Kidney (tissue), 14 donors: ENCODE results near the gene GRPEL2. TPM values are rescaled to one million over a fixed set of nuclear protein-coding genes. Genes with fewer than 3 reads are reported as not detected.

Experiments used
- DNase-seq, 5 donors: peaks; one replicate each; pipeline ENCODE4 v3.0.0-alpha.2; 2013 to 2020
- FAIRE-seq: peaks from 2 replicates; lab custom pipeline; 2012; peaks lifted over from hg19 to GRCh38; lab: Jason Lieb, UNC
- H3K27ac ChIP-seq, 2 donors: one replicate each; pipeline ENCODE4 v1.7.0; 2013; ENCODE audit warnings: low read depth in 2 of 2, low read length in 2 of 2, inconsistent platforms in 1 of 2
- H3K27me3 ChIP-seq: one replicate; pipeline ENCODE4 v1.7.1; 2013; ENCODE audit warnings: low read length, inconsistent platforms; ENCODE audit not compliant: control insufficient read depth, insufficient read depth
- H3K36me3 ChIP-seq, 3 donors: one replicate each; pipeline versions ENCODE4 v1.7.0 to v1.7.1; 2013; ENCODE audit warnings: low read length in 3 of 3, control low read depth in 1 of 3, inconsistent platforms in 1 of 3; ENCODE audit not compliant: insufficient read depth in 3 of 3, control insufficient read depth in 2 of 3
- H3K4me1 ChIP-seq, 3 donors: one replicate each; pipeline versions ENCODE4 v1.7.0 to v1.7.1; 2013; ENCODE audit warnings: low read length in 3 of 3, inconsistent platforms in 1 of 3, low read depth in 1 of 3; ENCODE audit not compliant: control insufficient read depth in 2 of 3, insufficient read depth in 2 of 3
- H3K4me3 ChIP-seq, 3 donors: one replicate each; pipeline versions ENCODE4 v1.7.0 to v1.8.1; 2013; ENCODE audit warnings: low read length in 3 of 3, control low read depth in 1 of 3, inconsistent platforms in 1 of 3
- H3K9ac ChIP-seq, 3 donors: one replicate each; pipeline versions ENCODE4 v1.7.0 to v1.7.1; 2013; ENCODE audit warnings: low read length in 3 of 3, control low read depth in 1 of 3, inconsistent platforms in 1 of 3
- H3K9me3 ChIP-seq, 3 donors: one replicate each; pipeline versions ENCODE4 v1.7.0 to v1.7.1; 2013; ENCODE audit warnings: low read length in 3 of 3, control low read depth in 1 of 3, inconsistent platforms in 1 of 3; ENCODE audit not compliant: control insufficient read depth in 2 of 3, insufficient read depth in 1 of 3
- intact Hi-C: fragments of 100-400 bp; cut with DNase I; formaldehyde crosslinking; loops from one replicate; pipeline ENCODE4 v1.11.1; 2022
- polyA plus RNA-seq: library from polyadenylated mRNA; stranded (reverse); fragments of 350-450 nt; fragmentation: Illumina TruSeq; extraction: RNeasy Lipid Tissue Mini Kit (QIAGEN cat#74804); gene quantifications from one replicate; pipeline ENCODE4 v1.2.3, GENCODE V29; 2014; ENCODE audit warnings: low read depth, low replicate concordance; ENCODE audit not compliant: insufficient read depth
- total RNA-seq: library from RNA; stranded (reverse); fragmentation: NEBNext Ultra II Directional; extraction: Animal tissue kit (Norgen Biotek cat#: 25700); gene quantifications from one replicate; pipeline ENCODE4 v1.2.1, GENCODE V29; 2021
- TF ChIP-seq, protein P1 (sequence below): IDR thresholded peaks from 3 replicates; pipeline ENCODE4 v1.5.1; 2012; ENCODE audit warnings: mild to moderate bottlenecking, moderate library complexity, borderline replicate concordance; ENCODE audit not compliant: insufficient read depth; ENCODE audit errors: extremely low read depth
- donor health status: control.
- donor health status: control.
- donor health status: control.
- donor health status: control.
- donor health status: control.
- donor health status: DM: yes; HTN: yes; CAD: no.
- donor health status: Normal renal cell carcinoma (clear cell type).

GRPEL2 gene
- total and polyA plus RNA-seq, 2 donors from 2014 or later = 7.6 to 16.9 TPM

DNA sequence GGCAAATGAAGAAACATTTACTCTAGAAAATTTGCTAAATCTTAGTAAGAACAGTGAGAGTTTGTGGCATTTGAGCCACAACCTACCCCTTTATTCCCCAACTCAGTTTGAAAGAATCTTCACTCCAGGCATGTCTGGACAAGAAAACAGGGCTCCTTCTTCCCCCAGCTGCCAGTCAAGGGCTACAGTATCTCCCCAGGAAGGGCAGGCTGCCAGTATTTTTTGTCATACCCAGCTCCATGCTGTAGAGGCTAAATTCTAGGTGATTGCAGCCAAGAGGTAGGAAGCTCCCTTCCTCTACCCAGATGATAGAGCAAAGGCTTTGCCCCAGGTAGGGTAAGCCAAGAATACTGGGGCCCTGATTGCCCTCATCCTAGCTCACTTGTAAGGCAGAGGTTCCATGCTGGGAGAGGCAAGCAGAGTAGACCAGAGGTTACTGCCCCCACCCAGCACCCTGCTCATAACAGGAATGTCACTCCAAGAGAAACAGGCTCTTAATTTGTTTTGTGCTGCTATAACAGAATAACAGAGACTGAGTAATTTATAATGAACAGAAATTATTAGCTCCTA, 20.0 kb upstream of the GRPEL2 start:
- Histone ChIP-seq H3K4me1 (peaks cover 7 to 27% (median 12%) of the 10 kb centered on the region in 3 donors), H3K36me3 (no peaks in the 10 kb centered on the region), H3K4me3 (no peak overlapping the region), H3K9ac (no peak overlapping the region), H3K9me3 (no peaks in the 10 kb centered on the region), H3K27ac (no peak overlapping the region), H3K27me3 (no peaks in the 10 kb centered on the region)
- DNase-seq (no peak), FAIRE-seq (no peak)
- intact Hi-C loops = no loop called here
- TF ChIP-seq, protein P1, sequence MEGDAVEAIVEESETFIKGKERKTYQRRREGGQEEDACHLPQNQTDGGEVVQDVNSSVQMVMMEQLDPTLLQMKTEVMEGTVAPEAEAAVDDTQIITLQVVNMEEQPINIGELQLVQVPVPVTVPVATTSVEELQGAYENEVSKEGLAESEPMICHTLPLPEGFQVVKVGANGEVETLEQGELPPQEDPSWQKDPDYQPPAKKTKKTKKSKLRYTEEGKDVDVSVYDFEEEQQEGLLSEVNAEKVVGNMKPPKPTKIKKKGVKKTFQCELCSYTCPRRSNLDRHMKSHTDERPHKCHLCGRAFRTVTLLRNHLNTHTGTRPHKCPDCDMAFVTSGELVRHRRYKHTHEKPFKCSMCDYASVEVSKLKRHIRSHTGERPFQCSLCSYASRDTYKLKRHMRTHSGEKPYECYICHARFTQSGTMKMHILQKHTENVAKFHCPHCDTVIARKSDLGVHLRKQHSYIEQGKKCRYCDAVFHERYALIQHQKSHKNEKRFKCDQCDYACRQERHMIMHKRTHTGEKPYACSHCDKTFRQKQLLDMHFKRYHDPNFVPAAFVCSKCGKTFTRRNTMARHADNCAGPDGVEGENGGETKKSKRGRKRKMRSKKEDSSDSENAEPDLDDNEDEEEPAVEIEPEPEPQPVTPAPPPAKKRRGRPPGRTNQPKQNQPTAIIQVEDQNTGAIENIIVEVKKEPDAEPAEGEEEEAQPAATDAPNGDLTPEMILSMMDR = no peak

DNA sequence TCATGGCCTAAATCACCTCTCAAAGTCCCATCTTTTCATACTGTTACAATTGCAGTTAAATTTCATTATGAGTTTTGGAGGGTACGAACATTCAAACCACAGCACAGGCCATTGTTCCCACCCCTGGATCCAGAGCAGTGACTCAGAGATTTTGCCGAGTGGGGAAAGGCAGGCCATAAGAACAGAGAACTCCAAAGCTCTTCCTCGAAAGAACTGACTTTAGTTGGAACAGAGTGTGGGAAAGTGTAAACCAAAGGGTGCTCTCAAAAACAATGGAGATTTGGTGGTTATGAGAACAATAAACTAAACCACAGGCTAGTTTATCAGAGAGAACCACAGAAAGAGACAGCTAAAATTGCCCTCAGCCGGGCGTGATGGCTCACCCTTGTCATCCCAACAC, 19.4 kb upstream of the GRPEL2 start:
- FAIRE-seq = no peak
- intact Hi-C loops = no loop called here

DNA sequence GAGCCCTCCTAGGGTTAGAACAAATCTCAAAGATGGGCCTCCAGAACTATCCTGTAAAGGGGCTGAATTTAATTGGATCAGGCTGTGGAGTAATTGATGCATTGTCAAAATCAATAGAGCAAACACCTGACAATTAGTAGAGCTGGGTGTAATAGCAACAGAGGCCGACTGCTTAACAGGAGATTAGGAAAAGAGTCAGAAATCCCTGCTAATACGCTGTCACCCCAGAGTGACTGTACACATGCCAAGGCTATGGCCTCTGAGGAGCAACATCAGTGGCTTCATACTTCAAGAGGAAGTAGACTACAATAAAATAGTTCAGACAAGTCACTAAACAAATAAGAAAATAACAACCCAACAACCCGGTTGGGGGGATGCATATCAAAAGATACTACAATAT, 18.7 kb upstream of the GRPEL2 start:
- intact Hi-C loops = no loop called here
- TF ChIP-seq, protein P1 = no peak
- Histone ChIP-seq H3K4me1 (peaks cover 0 to 15% (median 7%) of the 10 kb centered on the region in 3 donors), H3K27ac (no peak overlapping the region), H3K9me3 (no peaks in the 10 kb centered on the region), H3K36me3 (no peaks in the 10 kb centered on the region), H3K27me3 (no peaks in the 10 kb centered on the region), H3K9ac (no peak overlapping the region), H3K4me3 (no peak overlapping the region)
- DNase-seq (no peak), FAIRE-seq (no peak)

More for the DNA sequence above, 19.4 kb upstream of the GRPEL2 start:
- Histone ChIP-seq H3K9ac (no peak overlapping the region), H3K9me3 (no peaks in the 10 kb centered on the region), H3K4me1 (peaks cover 6 to 20% (median 7%) of the 10 kb centered on the region in 3 donors), H3K4me3 (no peak overlapping the region), H3K27me3 (no peaks in the 10 kb centered on the region), H3K27ac (no peak overlapping the region), H3K36me3 (no peaks in the 10 kb centered on the region)
- TF ChIP-seq, protein P1 = no peak
- no peak for DNase-seq

DNA sequence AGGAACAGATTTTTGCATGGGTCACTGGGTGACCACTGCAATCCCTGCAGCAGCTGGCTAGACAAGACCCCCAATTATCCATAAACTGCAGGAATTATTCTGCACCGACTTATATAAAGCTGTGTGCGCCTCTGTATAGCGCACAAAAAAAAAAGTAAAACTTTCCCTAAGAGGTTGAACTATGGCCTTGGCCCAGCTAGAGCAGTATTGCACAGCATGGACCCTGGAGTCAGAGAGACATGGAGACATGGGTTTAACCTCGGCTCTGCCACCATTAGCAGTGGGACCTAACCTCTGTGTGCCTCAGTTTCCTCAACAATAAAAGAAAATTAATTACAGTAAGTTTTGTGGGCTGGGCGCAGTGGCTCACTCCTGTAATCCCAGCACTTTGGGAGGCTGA, 17.1 kb upstream of the GRPEL2 start:
- H3K4me3 ChIP-seq = no peak overlapping the region
- no peak for FAIRE-seq
- no peaks in the 10 kb centered on the region for H3K27me3 ChIP-seq
- no peak for DNase-seq
- TF ChIP-seq, protein P1 = no peak
- no peaks in the 10 kb centered on the region for H3K36me3 ChIP-seq
- intact Hi-C loops = no loop called here
- H3K9ac ChIP-seq = no peak overlapping the region
- H3K4me1 ChIP-seq = peaks cover 0 to 3% (median under 1%) of the 10 kb centered on the region in 3 donors
- no peak overlapping the region for H3K27ac ChIP-seq
- no peaks in the 10 kb centered on the region for H3K9me3 ChIP-seq
